HepG2 (cell line): ENCODE results near the gene USF2. TPM values are rescaled to one million over a fixed set of nuclear protein-coding genes. Genes with fewer than 3 reads are reported as not detected.

Experiments used
- ATAC-seq: fragments of 200-7000 bp; cut with Tn5 transposase; 3 replicates; pipeline ENCODE4 v1.9.1; 2020; ENCODE audit warnings: mild to moderate bottlenecking, moderate library complexity
- BruUV-seq: library from RNA; stranded (reverse); fragments of 400-500 nt; replicated peaks from 2 replicates; lab custom pipeline; 2021; lab: Mats Ljungman, UMichigan
- CTCF ChIA-PET: fragments of 300-600 bp; formaldehyde crosslinking; extraction: SDS; loops from one replicate; lab custom pipeline; 2021; ENCODE audit warnings: low total read pairs, inconsistent platforms, low intra/inter-chr PET ratio; lab: Yijun Ruan, JAX
- POLR2A ChIA-PET: fragments of 350-600 bp; sonication (Branson Sonifier 250); formaldehyde crosslinking; loops from one replicate; lab custom pipeline; 2020; ENCODE audit warnings: antibody characterized with exemption, inconsistent platforms; lab: Yijun Ruan, JAX
- DNase-seq: peaks from one replicate; pipeline ENCODE4 v3.0.0-alpha.2; 2015; ENCODE audit warnings: low spot score
- FAIRE-seq: peaks from 3 replicates; lab custom pipeline; 2011; peaks lifted over from hg19 to GRCh38; lab: Jason Lieb, UNC
- H2AFZ ChIP-seq: one replicate; pipeline ENCODE4 v1.6.1; 2011; ENCODE audit warnings: low read length, inconsistent platforms
- H3K27ac ChIP-seq: fragments of 300-600 bp; 3 replicates; pipeline ENCODE4 v1.8.0; 2011; ENCODE audit warnings: mixed run types, mild to moderate bottlenecking, mixed read lengths, low read length, inconsistent platforms; ENCODE audit not compliant: insufficient read depth; ENCODE audit errors: extremely low read length
- H3K27me3 ChIP-seq, 2 experiments: fragments of 200-600 bp in 1 of 2; 2 replicates in 1 of 2; 3 replicates in 1 of 2; pipeline versions ENCODE4 v1.6.0 to v1.8.0; 2011; ENCODE audit warnings: low read length in 2 of 2, mild to moderate bottlenecking in 2 of 2, moderate library complexity in 2 of 2, inconsistent platforms in 1 of 2; ENCODE audit not compliant: insufficient read depth in 2 of 2, control insufficient read depth in 1 of 2
- H3K36me3 ChIP-seq, 2 experiments: fragments of 200-600 bp in 1 of 2; replicated peaks in 1 of 2; 2 replicates in 1 of 2; 3 replicates in 1 of 2; pipeline versions ENCODE4 v1.5.1 to v1.8.0; 2011; ENCODE audit warnings: low read length in 2 of 2, inconsistent platforms in 1 of 2; ENCODE audit not compliant: insufficient read depth in 2 of 2, control insufficient read depth in 1 of 2
- H3K4me1 ChIP-seq: 2 replicates; pipeline ENCODE4 v1.5.1; 2012; ENCODE audit warnings: low read length, inconsistent platforms; ENCODE audit not compliant: insufficient read depth
- H3K4me2 ChIP-seq: 2 replicates; pipeline ENCODE4 v1.6.0; 2011; ENCODE audit warnings: low read depth, low read length, inconsistent platforms
- H3K4me3 ChIP-seq, 3 experiments: fragments of 200-600 bp in 1 of 3; sonication (generic), shearing (Covaris generic) in 1 of 3; replicated peaks in 1 of 3; 2 replicates each; pipeline ENCODE4 v1.5.1; 2011 to 2016; ENCODE audit warnings: low read length in 3 of 3, inconsistent platforms in 2 of 3, low read depth in 2 of 3, mild to moderate bottlenecking in 2 of 3, control low read depth in 1 of 3, mixed read lengths in 1 of 3; ENCODE audit not compliant: insufficient read depth in 1 of 3
- H3K79me2 ChIP-seq: one replicate; pipeline ENCODE4 v1.6.1; 2011; ENCODE audit warnings: low read length, inconsistent platforms; ENCODE audit not compliant: insufficient read depth
- H3K9ac ChIP-seq: 2 replicates; pipeline ENCODE4 v1.6.0; 2011; ENCODE audit warnings: mild to moderate bottlenecking, low read depth, low read length, inconsistent platforms; ENCODE audit not compliant: insufficient read depth
- H3K9me3 ChIP-seq: 2 replicates; pipeline ENCODE4 v1.5.1; 2012; ENCODE audit warnings: mild to moderate bottlenecking, low read length
- H4K20me1 ChIP-seq: 2 replicates; pipeline ENCODE4 v1.6.0; 2011; ENCODE audit warnings: inconsistent platforms, mild to moderate bottlenecking, low read length, moderate library complexity; ENCODE audit not compliant: insufficient read depth
- ARNTL ChIP-seq: sonication (generic); formaldehyde crosslinking; IDR thresholded peaks from 2 replicates; pipeline ENCODE4 v1.4.0; 2020; ENCODE audit warnings: mild to moderate bottlenecking, missing genetic modification reagents
- FOXA1 ChIP-seq, 2 experiments: fragments of 450-650 bp in 1 of 2; sonication (generic) in 1 of 2; formaldehyde crosslinking in 1 of 2; IDR thresholded peaks; 2 replicates each; pipeline versions ENCODE4 v1.4.0 to v1.6.1; 2016 to 2020; ENCODE audit warnings: missing genetic modification reagents in 1 of 2
- HMGA1 ChIP-seq: sonication (generic); formaldehyde crosslinking; conservative IDR thresholded peaks from 2 replicates; pipeline ENCODE4 v1.4.0; 2020; ENCODE audit warnings: missing genetic modification reagents
- MBNL3 ChIP-seq: fragments of 250-450 bp; sonication (Bioruptor Pico); conservative IDR thresholded peaks from 2 replicates; pipeline ENCODE4 v1.8.0; 2022; ENCODE audit warnings: mild to moderate bottlenecking, inconsistent platforms
- MTF2 ChIP-seq: sonication (generic); formaldehyde crosslinking; IDR thresholded peaks from 2 replicates; pipeline ENCODE4 v1.5.0; 2020; ENCODE audit warnings: missing genetic modification reagents, borderline replicate concordance
- REXO4 ChIP-seq: sonication (generic); formaldehyde crosslinking; IDR thresholded peaks from 2 replicates; pipeline ENCODE4 v1.8.0; 2022; ENCODE audit warnings: missing genetic modification reagents, mild to moderate bottlenecking, borderline replicate concordance
- SP5 ChIP-seq: IDR thresholded peaks from 2 replicates; pipeline ENCODE4 v1.6.1; 2016; ENCODE audit warnings: low read depth, borderline replicate concordance
- ZBED4 ChIP-seq: sonication (generic); formaldehyde crosslinking; IDR thresholded peaks from 2 replicates; pipeline ENCODE4 v1.4.0; 2020; ENCODE audit warnings: missing genetic modification reagents, borderline replicate concordance
- ZBTB10 ChIP-seq: sonication (generic); formaldehyde crosslinking; IDR thresholded peaks from 2 replicates; pipeline ENCODE4 v1.4.0; 2020; ENCODE audit warnings: missing genetic modification reagents, borderline replicate concordance
- ZBTB2 ChIP-seq: sonication (generic); formaldehyde crosslinking; IDR thresholded peaks from 2 replicates; pipeline ENCODE4 v1.8.0; 2022; ENCODE audit warnings: low read depth, missing genetic modification reagents
- ZBTB34 ChIP-seq: sonication (generic); formaldehyde crosslinking; IDR thresholded peaks from 2 replicates; pipeline ENCODE4 v1.8.0; 2022; ENCODE audit warnings: mild to moderate bottlenecking, missing genetic modification reagents
- ZNF331 ChIP-seq: sonication (generic); formaldehyde crosslinking; IDR thresholded peaks from 2 replicates; pipeline ENCODE4 v1.4.0; 2020; ENCODE audit warnings: missing genetic modification reagents
- ZSCAN9 ChIP-seq: IDR thresholded peaks from 2 replicates; pipeline ENCODE4 v1.6.1; 2016; ENCODE audit warnings: borderline replicate concordance
- WGBS: methylation state at CpG from one replicate; pipeline ENCODE4 v1.1.6; 2017; ENCODE audit warnings: low lambda C conversion rate; 5-methylcytosine and 5-hydroxymethylcytosine counted together
- in situ Hi-C: cut with HindIII; loops from 2 replicates; pipeline ENCODE4 v1.10.0; 2017; ENCODE audit warnings: low pct_unique_long_range_greater_than_20kb; ENCODE audit not compliant: extremely low pct_ligation_motif_present
- intact Hi-C: fragments of 100-400 bp; cut with micrococcal nuclease; formaldehyde crosslinking; loops from one replicate; pipeline ENCODE4 v1.10.0; 2022; ENCODE audit not compliant: unreplicated experiment
- polyA plus RNA-seq, 8 experiments: library from polyadenylated mRNA; depleted of rRNA in 3 of 8; stranded (reverse) in 7 of 8; unstranded in 1 of 8; fragments of >200 nt; fragmentation: Illumina TruSeq in 4 of 8; extraction: Trizol in 4 of 8; gene quantifications; 2 replicates each; pipeline versions ENCODE4 v1.2.1 to v1.2.3, GENCODE V29; 2011 to 2016; ENCODE audit warnings: low read depth in 4 of 8, missing spikeins in 1 of 8, mixed read lengths in 1 of 8; ENCODE audit not compliant: insufficient read depth in 1 of 8
- total RNA-seq, 5 experiments: library from RNA; depleted of rRNA; stranded (reverse); fragments of >200 nt; fragmentation: Illumina TruSeq; extraction: Trizol; gene quantifications; 2 replicates each; pipeline ENCODE4 v1.2.3, GENCODE V29; 2016; ENCODE audit warnings: low read depth in 1 of 5

USF2 gene
- total and polyA plus RNA-seq, 2 of the 13 experiments (the other 11 are each of a cell fraction or from before 2014, with no cell fraction given): 54.9 to 106 TPM

- intact Hi-C loops: loop anchor here (1.0 to 5.0 kb wide), 2 partner anchors 16 to 188 kb away; no protein-coding TSS in a partner anchor
- no CpG with 5 or more reads among the region's 66 CpGs for WGBS
- no peak for TF ChIP-seq REXO4
- TF ChIP-seq ZBTB10 (CRISPR knock-in tag): no peak
- 0 out of 2 replicates have a peak, but pooled peaks have one; percentile 22 for TF ChIP-seq ZBED4 (CRISPR knock-in tag)
- 0 out of 2 replicates have a peak, but pooled peaks have one; percentile 3 for TF ChIP-seq SP5 (CRISPR knock-in tag)
- TF ChIP-seq ZBTB2 (CRISPR knock-in tag): 0 out of 2 replicates have a peak, but pooled peaks have one; percentile 43
- TF ChIP-seq FOXA1 (IDR thresholded peaks at IDR 0.05): no peak
- 0 out of 2 replicates have a peak, but pooled peaks have one; percentile 13 for TF ChIP-seq FOXA1 (CRISPR knock-in tag; IDR thresholded peaks at IDR 0.05)
- TF ChIP-seq ZBTB34 (CRISPR knock-in tag): no peak
- no peak for TF ChIP-seq MTF2 (CRISPR knock-in tag)
- TF ChIP-seq MBNL3 (CRISPR knock-in tag): no peak
- 0 out of 2 replicates have a peak, but pooled peaks have one; percentile 45 for TF ChIP-seq ARNTL (CRISPR knock-in tag)
- TF ChIP-seq HMGA1 (CRISPR knock-in tag): no peak
- TF ChIP-seq ZSCAN9 (CRISPR knock-in tag): no peak
- TF ChIP-seq ZNF331 (CRISPR knock-in tag): peak; percentile 73; the same call in 1 of the 2 replicates
Observed at GRCh38 chr19:35269438-35270117, 816 bp downstream of the USF2 start.

More at GRCh38 chr19:35269438-35270117, 816 bp downstream of the USF2 start:
- ATAC-seq (peak; percentile 79), FAIRE-seq (no peak), DNase-seq (peak; percentile 82)
- Histone ChIP-seq H3K27me3 (no peaks in the 10 kb centered on the region), H3K4me2 (peak overlapping the region; percentile 68), H2AFZ (no peak overlapping the region), H3K9me3 (no peaks in the 10 kb centered on the region), H3K79me2 (peaks cover 18% of the 10 kb centered on the region), H4K20me1 (no peaks in the 10 kb centered on the region), H3K4me3 (peak overlapping the region; percentile 58 to 79 (median 60); a peak in 5 of 6 replicates), H3K9ac (peak overlapping the region; percentile 77), H3K4me1 (peaks cover 20% of the 10 kb centered on the region), H3K36me3 (peaks cover 23 to 50% of the 10 kb centered on the region in 2 experiments), H3K27ac (peak overlapping the region; percentile 92)
- ChIA-PET POLR2A (interaction anchor here (1.4 to 2.1 kb wide), 5 partner anchors 10 to 241 kb away, joined by 3 to 10 read pairs (median 5); partner anchors contain the start of gene HAMP), CTCF (interaction anchor here (0.7 to 1.6 kb wide), 3 partner anchors 21 to 84 kb away, joined by 3 to 9 read pairs (median 4); partner anchors contain the start of gene LSR)
- in situ Hi-C loops: no loop called here
- BruUV-seq: no TSS peak
